ENCODE measurements around the gene EHMT2.

DNA sequence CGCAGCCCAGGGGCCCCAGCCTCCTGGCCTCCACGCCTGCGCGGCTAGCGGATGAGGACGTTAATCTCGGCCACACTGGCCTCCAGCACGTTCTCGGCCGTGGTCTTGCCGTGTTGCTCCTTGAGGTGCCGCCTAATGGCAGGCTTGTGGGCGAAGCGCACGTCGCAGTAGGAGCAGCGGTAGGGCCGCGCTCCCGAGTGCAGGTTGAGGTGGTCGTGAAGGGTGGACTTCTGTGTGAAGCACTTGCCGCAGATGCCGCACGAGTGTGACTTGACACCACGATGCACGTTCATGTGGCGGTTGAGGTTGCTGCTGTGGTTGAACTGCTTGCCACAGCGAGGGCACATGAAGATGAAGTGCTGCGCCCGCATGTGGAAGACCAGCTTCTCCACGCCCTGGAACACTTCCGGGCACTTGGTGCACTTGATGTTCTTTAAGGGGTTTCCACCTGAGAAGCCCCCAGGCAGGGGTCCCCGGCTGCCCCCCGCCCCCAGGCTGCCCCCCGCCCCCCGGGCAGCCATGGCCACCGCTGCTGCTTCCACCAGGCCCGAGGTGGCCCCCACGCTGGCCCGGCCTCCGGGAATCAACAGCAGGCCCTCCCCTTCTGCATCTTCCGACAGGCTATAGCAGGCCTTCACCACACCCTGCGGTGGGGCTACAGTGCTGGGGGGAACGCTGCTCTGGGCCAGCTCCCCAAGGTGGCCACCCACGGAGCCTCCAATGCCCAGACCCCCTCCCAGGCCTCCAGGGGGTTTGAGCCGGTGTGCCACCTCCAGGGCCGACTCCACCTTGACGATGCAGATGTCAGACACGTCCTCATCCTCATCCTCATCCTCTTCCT is 2.6 kb upstream of the EHMT2 start:
- no peak for TF ChIP-seq EZH2 (IDR thresholded peaks at IDR 0.05; ENCODE audit: low read length)
- TF ChIP-seq, protein P1, sequence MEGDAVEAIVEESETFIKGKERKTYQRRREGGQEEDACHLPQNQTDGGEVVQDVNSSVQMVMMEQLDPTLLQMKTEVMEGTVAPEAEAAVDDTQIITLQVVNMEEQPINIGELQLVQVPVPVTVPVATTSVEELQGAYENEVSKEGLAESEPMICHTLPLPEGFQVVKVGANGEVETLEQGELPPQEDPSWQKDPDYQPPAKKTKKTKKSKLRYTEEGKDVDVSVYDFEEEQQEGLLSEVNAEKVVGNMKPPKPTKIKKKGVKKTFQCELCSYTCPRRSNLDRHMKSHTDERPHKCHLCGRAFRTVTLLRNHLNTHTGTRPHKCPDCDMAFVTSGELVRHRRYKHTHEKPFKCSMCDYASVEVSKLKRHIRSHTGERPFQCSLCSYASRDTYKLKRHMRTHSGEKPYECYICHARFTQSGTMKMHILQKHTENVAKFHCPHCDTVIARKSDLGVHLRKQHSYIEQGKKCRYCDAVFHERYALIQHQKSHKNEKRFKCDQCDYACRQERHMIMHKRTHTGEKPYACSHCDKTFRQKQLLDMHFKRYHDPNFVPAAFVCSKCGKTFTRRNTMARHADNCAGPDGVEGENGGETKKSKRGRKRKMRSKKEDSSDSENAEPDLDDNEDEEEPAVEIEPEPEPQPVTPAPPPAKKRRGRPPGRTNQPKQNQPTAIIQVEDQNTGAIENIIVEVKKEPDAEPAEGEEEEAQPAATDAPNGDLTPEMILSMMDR (optimal IDR thresholded peaks at IDR 0.05 in 1 of 3, IDR thresholded peaks at IDR 0.05 in 1 of 3, conservative IDR thresholded peaks at IDR 0.05 in 1 of 3; ENCODE audit: extremely low read depth in 1 of 3, insufficient read depth in 2 of 3, low read length in 3 of 3), result no peak
